NT2/D1 (cell line): ENCODE data around the gene DDX54.

Experiments used
- DNase-seq: peaks from one replicate; pipeline ENCODE4 v3.0.0-alpha.2; 2011; ENCODE audit warnings: low read depth, low spot score
- H3K27me3 ChIP-seq: 2 replicates; pipeline ENCODE4 v1.6.0; 2011; ENCODE audit warnings: mild to moderate bottlenecking; ENCODE audit not compliant: insufficient read length, insufficient read depth
- H3K36me3 ChIP-seq: 2 replicates; pipeline ENCODE4 v1.6.1; 2011; ENCODE audit warnings: mild to moderate bottlenecking, low read length, mixed read lengths; ENCODE audit not compliant: insufficient read depth, insufficient read length
- H3K4me1 ChIP-seq: 2 replicates; pipeline ENCODE4 v1.5.1; 2011; ENCODE audit not compliant: insufficient read depth, insufficient read length
- H3K4me3 ChIP-seq: 2 replicates; pipeline ENCODE4 v1.5.1; 2011; ENCODE audit warnings: low read depth; ENCODE audit not compliant: insufficient read length
- H3K9ac ChIP-seq: 2 replicates; pipeline ENCODE4 v1.6.0; 2011; ENCODE audit warnings: low read depth; ENCODE audit not compliant: insufficient read length
- H3K9me3 ChIP-seq: 2 replicates; pipeline ENCODE4 v1.5.1; 2011; ENCODE audit warnings: mild to moderate bottlenecking, low read length; ENCODE audit not compliant: insufficient read depth
- SUZ12 ChIP-seq: IDR thresholded peaks from 2 replicates; pipeline ENCODE4 v1.6.1; 2011; ENCODE audit not compliant: insufficient read length, insufficient read depth; ENCODE audit errors: extremely low read depth
- YY1 ChIP-seq: IDR thresholded peaks from 2 replicates; pipeline ENCODE4 v1.6.1; 2011; ENCODE audit not compliant: insufficient read length, insufficient read depth
- ZNF274 ChIP-seq: IDR thresholded peaks from 2 replicates; pipeline ENCODE4 v1.6.1; 2011; ENCODE audit warnings: mild to moderate bottlenecking, low read depth, low read length

DDX54 gene

GRCh38 chr12:113194971-113195391, 9.7 kb upstream of the DDX54 start:
- Histone ChIP-seq H3K36me3 (peaks cover 36% of the 10 kb centered on the region), H3K9me3 (no peaks in the 10 kb centered on the region), H3K27me3 (no peaks in the 10 kb centered on the region), H3K4me3 (no peak overlapping the region), H3K9ac (peak overlapping the region; percentile 79), H3K4me1 (peaks cover 30% of the 10 kb centered on the region)
- no peak for DNase-seq
- TF ChIP-seq ZNF274: no peak
- no peak for TF ChIP-seq SUZ12
- TF ChIP-seq YY1: no peak

GRCh38 chr12:113191227-113191626, 5.9 kb upstream of the DDX54 start:
- TF ChIP-seq YY1: no peak
- no peak for TF ChIP-seq SUZ12
- no peak for TF ChIP-seq ZNF274
- DNase-seq: no peak
- no peak overlapping the region for H3K9ac ChIP-seq
- H3K36me3 ChIP-seq: peaks cover 58% of the 10 kb centered on the region
- peaks cover 27% of the 10 kb centered on the region for H3K4me1 ChIP-seq
- no peaks in the 10 kb centered on the region for H3K27me3 ChIP-seq
- no peaks in the 10 kb centered on the region for H3K9me3 ChIP-seq
- H3K4me3 ChIP-seq: no peak overlapping the region

GRCh38 chr12:113190761-113191160, 5.5 kb upstream of the DDX54 start:
- H3K4me1 ChIP-seq: peaks cover 25% of the 10 kb centered on the region
- H3K36me3 ChIP-seq: peaks cover 56% of the 10 kb centered on the region
- TF ChIP-seq SUZ12 (no peak), ZNF274 (no peak), YY1 (no peak)
- H3K27me3 ChIP-seq: no peaks in the 10 kb centered on the region
- DNase-seq: peak; percentile 48
- H3K9me3 ChIP-seq: no peaks in the 10 kb centered on the region
- no peak overlapping the region for H3K4me3 ChIP-seq
- H3K9ac ChIP-seq: no peak overlapping the region

GRCh38 chr12:113189361-113189760, 4.1 kb upstream of the DDX54 start:
- Histone ChIP-seq H3K4me3 (no peak overlapping the region), H3K4me1 (peaks cover 19% of the 10 kb centered on the region), H3K9ac (no peak overlapping the region), H3K36me3 (peaks cover 56% of the 10 kb centered on the region), H3K9me3 (no peaks in the 10 kb centered on the region), H3K27me3 (no peaks in the 10 kb centered on the region)
- DNase-seq: no peak
- no peak for TF ChIP-seq ZNF274

GRCh38 chr12:113186666-113187325, 1.5 kb upstream of the DDX54 start:
- Histone ChIP-seq H3K9ac (peak overlapping the region; percentile 99), H3K4me1 (peaks cover 11% of the 10 kb centered on the region), H3K36me3 (peaks cover 61% of the 10 kb centered on the region), H3K27me3 (no peaks in the 10 kb centered on the region), H3K4me3 (peak overlapping the region; percentile 98), H3K9me3 (no peaks in the 10 kb centered on the region)
- DNase-seq: no peak
- TF ChIP-seq SUZ12: no peak
- TF ChIP-seq YY1: no peak
- TF ChIP-seq ZNF274: no peak

GRCh38 chr12:113186033-113186365, 721 bp upstream of the DDX54 start:
- DNase-seq: no peak
- Histone ChIP-seq H3K4me1 (peaks cover 5% of the 10 kb centered on the region), H3K9ac (peak overlapping the region; percentile 99), H3K36me3 (peaks cover 58% of the 10 kb centered on the region), H3K4me3 (peak overlapping the region; percentile 98), H3K9me3 (no peaks in the 10 kb centered on the region), H3K27me3 (no peaks in the 10 kb centered on the region)
- no peak for TF ChIP-seq ZNF274

- peak; percentile 84 for DNase-seq
- Histone ChIP-seq H3K27me3 (no peaks in the 10 kb centered on the region), H3K9ac (peak overlapping the region; percentile 99), H3K36me3 (peaks cover 60% of the 10 kb centered on the region), H3K4me1 (peaks cover 6% of the 10 kb centered on the region), H3K4me3 (peak overlapping the region; percentile 98), H3K9me3 (no peaks in the 10 kb centered on the region)
- TF ChIP-seq YY1 (no peak), SUZ12 (no peak), ZNF274 (no peak)
Measured at GRCh38 chr12:113184900-113185179, 438 bp downstream of the DDX54 start.
